ENCODE data around the gene NDUFA3.

DNA sequence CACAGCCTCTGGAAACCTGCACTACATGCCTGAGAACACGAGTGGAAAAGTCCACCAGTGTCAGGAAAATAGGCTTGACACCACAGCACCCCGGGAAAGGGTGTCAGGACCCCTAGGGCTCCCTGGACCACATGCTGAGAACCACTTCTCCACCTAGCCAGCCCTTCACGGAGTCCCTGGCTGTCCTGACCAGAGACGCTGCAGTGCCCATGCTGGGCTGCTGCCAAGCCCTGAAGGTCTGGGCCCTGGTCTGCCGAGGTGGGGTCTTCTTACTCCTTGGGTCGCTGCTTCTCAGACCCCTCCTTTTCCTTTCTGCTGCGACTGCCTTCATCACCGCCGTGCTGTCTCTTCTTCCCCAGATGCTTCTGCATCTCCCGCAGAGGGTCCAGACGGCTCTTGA, 53.8 kb downstream of the NDUFA3 start:
- TF ChIP-seq, protein P1, sequence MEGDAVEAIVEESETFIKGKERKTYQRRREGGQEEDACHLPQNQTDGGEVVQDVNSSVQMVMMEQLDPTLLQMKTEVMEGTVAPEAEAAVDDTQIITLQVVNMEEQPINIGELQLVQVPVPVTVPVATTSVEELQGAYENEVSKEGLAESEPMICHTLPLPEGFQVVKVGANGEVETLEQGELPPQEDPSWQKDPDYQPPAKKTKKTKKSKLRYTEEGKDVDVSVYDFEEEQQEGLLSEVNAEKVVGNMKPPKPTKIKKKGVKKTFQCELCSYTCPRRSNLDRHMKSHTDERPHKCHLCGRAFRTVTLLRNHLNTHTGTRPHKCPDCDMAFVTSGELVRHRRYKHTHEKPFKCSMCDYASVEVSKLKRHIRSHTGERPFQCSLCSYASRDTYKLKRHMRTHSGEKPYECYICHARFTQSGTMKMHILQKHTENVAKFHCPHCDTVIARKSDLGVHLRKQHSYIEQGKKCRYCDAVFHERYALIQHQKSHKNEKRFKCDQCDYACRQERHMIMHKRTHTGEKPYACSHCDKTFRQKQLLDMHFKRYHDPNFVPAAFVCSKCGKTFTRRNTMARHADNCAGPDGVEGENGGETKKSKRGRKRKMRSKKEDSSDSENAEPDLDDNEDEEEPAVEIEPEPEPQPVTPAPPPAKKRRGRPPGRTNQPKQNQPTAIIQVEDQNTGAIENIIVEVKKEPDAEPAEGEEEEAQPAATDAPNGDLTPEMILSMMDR (IDR thresholded peaks at IDR 0.05; ENCODE audit: poor library complexity, severe bottlenecking): no peak
- no peak for TF ChIP-seq POLR2AphosphoS5 (IDR thresholded peaks at IDR 0.05)

Measured in neural cell (in vitro differentiated cells).